GM12801 (cell line): ENCODE measurements around the gene RASSF1.

Experiments used
- TF ChIP-seq, protein P1 (sequence below): IDR thresholded peaks from one replicate; pipeline ENCODE4 v1.5.1; 2011; ENCODE audit warnings: control low read depth; ENCODE audit not compliant: insufficient read length; ENCODE audit errors: extremely low read depth

The RASSF1 gene

DNA sequence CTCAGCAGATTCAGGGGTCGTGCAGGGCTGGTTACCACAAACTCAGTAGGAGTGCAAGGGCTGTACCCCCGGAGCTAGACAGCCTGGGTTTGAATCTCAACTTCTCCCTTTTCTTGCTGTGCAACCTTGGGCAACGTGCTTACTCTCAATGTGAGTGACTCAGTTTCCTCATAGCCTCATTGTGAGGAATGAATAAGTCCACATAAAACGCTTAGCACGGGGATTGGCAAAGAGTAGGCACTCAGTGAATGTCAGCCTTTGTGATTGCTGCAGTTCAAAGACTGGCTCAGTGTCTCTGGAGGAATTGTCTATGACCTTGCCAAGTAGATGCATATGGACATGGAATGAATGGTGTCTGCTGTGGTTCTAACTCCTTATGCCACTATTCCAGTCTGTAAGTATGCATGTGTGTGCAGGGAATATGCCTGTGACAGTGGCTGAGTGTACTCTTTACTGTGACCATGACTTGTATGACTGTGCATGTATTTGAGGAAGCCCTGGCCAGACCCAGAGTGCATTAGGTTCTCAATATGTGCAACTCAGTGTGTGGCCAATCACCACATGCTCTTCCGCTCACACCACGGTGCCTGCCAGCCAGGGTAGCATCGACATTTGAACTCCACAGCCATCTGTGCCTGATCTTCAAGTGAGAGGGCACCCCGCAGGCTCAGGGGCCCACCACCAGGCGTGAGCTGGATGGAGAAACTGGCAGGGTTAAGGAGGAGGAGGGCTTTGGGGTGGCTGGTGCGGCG lies 40.5 kb downstream of the RASSF1 start:
- TF ChIP-seq, protein P1, sequence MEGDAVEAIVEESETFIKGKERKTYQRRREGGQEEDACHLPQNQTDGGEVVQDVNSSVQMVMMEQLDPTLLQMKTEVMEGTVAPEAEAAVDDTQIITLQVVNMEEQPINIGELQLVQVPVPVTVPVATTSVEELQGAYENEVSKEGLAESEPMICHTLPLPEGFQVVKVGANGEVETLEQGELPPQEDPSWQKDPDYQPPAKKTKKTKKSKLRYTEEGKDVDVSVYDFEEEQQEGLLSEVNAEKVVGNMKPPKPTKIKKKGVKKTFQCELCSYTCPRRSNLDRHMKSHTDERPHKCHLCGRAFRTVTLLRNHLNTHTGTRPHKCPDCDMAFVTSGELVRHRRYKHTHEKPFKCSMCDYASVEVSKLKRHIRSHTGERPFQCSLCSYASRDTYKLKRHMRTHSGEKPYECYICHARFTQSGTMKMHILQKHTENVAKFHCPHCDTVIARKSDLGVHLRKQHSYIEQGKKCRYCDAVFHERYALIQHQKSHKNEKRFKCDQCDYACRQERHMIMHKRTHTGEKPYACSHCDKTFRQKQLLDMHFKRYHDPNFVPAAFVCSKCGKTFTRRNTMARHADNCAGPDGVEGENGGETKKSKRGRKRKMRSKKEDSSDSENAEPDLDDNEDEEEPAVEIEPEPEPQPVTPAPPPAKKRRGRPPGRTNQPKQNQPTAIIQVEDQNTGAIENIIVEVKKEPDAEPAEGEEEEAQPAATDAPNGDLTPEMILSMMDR: no peak

DNA sequence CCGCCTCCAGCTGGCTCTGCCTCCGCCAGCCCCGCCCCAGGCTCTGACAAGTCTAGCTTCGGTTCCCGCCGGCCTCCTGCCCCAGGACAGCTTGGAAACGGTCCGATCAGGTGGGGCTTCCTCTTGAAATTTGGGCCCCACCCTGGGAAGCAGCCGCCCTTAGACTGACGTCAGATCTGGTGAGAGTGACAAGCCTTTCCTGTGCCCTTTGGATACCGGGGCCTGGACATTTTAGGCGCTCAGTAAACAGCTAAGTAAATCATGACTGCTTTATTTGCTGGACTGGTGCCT lies 41.1 kb downstream of the RASSF1 start:
- TF ChIP-seq, protein P1: no peak

DNA sequence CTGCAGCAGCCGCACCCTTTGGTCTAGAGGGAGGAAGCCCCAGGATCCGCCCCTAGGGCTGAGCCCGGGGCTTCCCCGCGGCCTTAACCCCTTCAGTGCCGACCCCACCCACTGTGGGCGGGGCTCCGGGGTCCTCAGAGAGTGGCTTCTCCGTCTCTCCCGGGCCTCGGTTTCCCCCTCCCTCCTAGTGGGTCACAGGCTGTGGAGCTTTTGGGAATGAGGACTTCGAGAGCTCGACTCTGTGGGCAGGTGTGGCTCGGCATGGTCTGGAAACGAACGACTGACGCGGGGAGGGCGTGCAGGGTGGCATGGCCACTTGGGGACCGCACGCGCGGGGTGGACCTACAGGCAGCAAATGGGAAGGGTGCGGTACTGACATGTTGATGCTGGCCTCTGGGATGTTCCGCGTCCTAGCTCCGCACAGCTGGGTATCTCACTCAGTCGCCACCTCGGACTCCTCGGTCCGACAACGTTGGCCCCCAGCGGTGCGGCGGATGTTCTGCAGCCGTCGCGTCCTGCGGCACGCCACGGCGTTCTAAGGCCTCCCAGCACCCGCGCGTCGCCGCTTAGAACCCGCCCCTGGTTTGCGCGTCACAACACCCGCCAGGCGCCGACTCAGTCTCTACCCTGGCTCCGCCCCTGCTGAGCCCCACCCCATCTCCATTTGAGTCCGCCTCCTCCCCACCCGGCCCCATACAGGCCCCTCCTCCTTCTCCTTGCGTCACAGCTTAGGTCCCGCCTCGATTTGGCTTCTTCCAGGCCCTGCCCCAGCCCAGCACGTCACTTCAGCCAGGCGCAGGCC lies 41.6 kb downstream of the RASSF1 start, which contains the start of the genes HYAL3 and NAA80:
HYAL3 (minus strand) TSS at position 570 of the 802 bp plus-strand sequence. CDS start 3,803 bp downstream, outside the sequence.
NAA80 (minus strand) TSS at position 570 of the 802 bp plus-strand sequence. CDS start 1,942 bp downstream, outside the sequence.
- TF ChIP-seq, protein P1: no peak

DNA sequence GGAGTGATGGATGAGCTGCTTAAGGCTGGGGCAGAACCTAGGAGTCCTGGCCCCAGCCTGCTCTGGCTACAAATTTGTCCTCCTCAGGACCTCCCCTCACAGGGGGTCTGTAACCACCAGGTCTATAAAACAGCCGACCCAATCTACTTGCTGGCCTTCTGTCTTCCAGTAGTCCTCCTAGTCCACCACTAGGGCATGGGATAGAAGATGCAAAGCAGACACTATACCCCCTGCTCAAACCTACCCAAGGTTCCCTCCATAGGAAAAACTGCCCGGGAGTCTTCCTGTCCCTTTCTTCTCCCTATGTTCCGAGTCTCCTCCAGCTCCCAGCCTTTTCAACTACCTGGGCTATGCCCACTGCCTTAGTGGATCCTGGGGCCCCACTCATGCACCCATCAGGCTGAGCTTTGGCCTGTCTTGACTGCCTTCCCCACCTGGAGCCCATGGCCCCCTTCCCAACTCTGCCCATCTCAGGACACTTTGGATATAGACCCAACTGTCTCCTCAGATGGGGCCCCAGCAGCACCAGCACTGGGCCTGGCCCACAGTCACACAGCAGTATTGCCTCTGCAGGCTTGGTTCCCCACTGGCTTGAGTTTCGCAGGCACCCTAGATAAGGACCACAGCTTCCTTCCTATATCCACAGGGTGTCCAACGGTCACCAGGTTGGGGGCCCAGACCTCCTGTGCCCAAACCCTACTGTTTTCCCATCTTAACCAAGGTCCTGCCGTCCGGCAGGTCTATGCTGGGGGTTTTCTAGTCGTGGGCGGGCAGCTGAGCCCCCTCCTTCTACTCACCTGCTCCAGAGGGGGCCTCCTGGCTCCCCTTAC lies 42.5 kb downstream of the RASSF1 start:
- TF ChIP-seq, protein P1: no peak

DNA sequence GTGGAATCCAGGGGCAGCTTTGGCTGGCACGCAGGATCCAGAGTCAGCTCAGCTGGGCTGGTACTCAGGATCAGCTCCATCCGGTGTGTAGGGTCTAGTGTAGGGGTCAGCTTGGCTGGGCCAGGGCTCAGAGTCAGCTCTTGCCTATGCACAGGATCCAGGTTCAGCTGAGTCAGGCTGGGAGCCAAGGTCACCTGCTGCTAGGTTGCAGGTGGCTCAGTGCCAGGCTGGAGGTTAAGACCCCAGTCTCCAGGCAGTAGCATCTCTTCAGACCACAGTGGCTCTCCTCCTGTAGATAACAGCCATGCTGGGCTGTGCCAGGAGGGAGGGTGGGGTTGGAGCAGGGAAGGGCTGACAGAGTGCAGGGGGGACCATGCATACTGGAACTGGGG lies 43.3 kb downstream of the RASSF1 start:
- TF ChIP-seq, protein P1: no peak

DNA sequence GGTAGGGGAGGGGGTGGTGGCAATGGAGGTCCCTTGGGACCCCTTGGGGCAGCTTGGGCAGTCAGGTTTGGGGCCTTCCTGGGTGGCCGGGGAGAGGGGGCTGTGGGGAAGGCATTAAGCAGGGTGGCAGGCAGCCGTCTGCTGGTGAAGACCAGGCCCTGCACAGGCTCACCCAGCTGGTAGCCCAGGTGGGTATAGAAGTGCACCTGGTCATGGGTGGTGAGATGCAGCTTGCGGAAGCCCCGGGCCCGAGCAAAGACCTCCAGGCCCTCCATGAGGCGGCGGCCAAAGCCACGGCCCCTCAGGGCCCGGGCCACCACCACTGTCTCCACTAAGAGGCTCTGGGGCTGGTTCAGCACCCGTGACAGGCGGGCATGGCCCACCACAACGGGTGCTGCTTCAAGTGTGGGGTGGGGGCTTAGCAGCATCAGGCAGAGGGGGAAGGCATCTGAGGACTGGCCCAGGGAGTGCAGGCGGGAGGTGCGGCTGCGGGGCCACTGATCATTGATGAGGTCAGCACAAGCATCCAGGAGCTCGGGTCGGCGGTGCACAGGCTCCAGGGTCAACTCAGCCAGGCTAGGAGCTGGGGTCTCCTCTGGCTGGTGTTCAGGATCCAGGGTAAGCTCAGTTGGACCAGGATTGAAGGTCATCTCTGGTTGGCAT lies 43.8 kb downstream of the RASSF1 start:
- TF ChIP-seq, protein P1: no peak
